ENCODE data around the gene ADCY9. TPM values are rescaled to one million over a fixed set of nuclear protein-coding genes. Genes with fewer than 3 reads are reported as not detected.

ADCY9 gene
- total RNA-seq, 1 experiment from 2014 or later, result 11.5 TPM

DNA sequence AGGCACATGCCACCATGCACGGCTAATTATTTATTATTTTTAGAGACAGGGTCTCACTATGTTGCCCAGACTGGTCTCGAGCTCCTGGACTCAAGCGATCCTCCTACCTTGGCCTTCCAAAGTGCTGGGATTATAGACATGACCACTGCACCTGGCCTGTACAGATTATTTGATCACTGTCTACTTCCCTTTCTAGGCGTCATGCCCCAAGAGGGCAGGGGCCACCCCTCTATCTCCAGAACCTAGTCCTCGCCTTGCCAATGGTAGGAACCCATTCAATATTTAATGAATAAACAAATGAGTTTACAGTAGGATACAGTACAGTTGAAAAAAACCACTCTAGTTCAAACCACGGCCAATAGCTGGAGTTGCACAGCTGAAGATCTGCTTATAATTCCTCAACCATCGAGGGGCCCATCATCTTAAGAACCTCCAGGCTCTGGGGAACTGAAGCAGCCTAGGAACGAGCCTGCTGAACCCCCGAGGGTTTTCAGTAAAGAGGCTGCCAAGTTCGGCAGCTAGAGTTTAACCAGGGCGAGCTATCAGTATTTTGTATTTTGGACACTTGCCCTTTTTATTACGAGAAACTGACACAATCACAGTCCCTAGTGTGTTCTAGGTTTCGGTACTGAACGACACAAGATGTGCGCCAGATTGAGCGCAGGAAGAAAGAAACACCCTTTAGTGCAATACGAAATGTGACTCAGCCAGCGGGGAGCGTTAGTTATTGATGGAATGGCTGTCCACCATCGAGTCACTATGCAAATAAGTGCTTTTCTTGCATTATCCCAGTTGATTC lies 14.6 kb downstream of the ADCY9 start:
- H3K4me3 Mint-ChIP-seq, result no peak overlapping the region
- H3K27me3 Mint-ChIP-seq (ENCODE audit: low read depth), result no peaks in the 10 kb centered on the region
- H3K36me3 Mint-ChIP-seq, result no peaks in the 10 kb centered on the region
- DNase-seq (ENCODE audit: low spot score) (no peak), ATAC-seq (no peak)
- no peak overlapping the region for H3K27ac Mint-ChIP-seq
- CTCF ChIA-PET, result interaction anchor here (1.0 to 1.2 kb wide), 2 partner anchors 103 to 153 kb away, joined by 3 read pairs; no protein-coding TSS in a partner anchor
- TF ChIP-seq NR1H2 (CRISPR knock-in tag; IDR thresholded peaks at IDR 0.05), result no peak
- TF ChIP-seq NFYB (CRISPR knock-in tag; conservative IDR thresholded peaks at IDR 0.05; ENCODE audit: low read depth), result no peak
- no peaks in the 10 kb centered on the region for H3K9me3 Mint-ChIP-seq
- H3K4me1 Mint-ChIP-seq, result no peaks in the 10 kb centered on the region
- POLR2A ChIA-PET, result no interaction called here

GRCh38 chr16:4098501-4098900 lies 17.7 kb downstream of the ADCY9 start:
- 0 out of 2 replicates have a peak overlapping the region, but pooled peaks have one; percentile 20 for H3K27ac Mint-ChIP-seq
- CTCF ChIA-PET, result no interaction called here
- DNase-seq (ENCODE audit: low spot score) (no peak), ATAC-seq (no peak)
- TF ChIP-seq ZNF396 (CRISPR knock-in tag; IDR thresholded peaks at IDR 0.05; ENCODE audit: borderline replicate concordance), result no peak
- TF ChIP-seq, protein P1, sequence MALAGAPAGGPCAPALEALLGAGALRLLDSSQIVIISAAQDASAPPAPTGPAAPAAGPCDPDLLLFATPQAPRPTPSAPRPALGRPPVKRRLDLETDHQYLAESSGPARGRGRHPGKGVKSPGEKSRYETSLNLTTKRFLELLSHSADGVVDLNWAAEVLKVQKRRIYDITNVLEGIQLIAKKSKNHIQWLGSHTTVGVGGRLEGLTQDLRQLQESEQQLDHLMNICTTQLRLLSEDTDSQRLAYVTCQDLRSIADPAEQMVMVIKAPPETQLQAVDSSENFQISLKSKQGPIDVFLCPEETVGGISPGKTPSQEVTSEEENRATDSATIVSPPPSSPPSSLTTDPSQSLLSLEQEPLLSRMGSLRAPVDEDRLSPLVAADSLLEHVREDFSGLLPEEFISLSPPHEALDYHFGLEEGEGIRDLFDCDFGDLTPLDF (CRISPR knock-in tag; IDR thresholded peaks at IDR 0.05), result no peak
- TF ChIP-seq, protein P2, sequence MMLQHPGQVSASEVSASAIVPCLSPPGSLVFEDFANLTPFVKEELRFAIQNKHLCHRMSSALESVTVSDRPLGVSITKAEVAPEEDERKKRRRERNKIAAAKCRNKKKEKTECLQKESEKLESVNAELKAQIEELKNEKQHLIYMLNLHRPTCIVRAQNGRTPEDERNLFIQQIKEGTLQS (CRISPR knock-in tag; conservative IDR thresholded peaks at IDR 0.05), result no peak
- no peak for TF ChIP-seq FOXK1 (CRISPR knock-in tag; IDR thresholded peaks at IDR 0.05)
- TF ChIP-seq CREM (CRISPR knock-in tag; IDR thresholded peaks at IDR 0.05), result no peak
- TF ChIP-seq, protein P3, sequence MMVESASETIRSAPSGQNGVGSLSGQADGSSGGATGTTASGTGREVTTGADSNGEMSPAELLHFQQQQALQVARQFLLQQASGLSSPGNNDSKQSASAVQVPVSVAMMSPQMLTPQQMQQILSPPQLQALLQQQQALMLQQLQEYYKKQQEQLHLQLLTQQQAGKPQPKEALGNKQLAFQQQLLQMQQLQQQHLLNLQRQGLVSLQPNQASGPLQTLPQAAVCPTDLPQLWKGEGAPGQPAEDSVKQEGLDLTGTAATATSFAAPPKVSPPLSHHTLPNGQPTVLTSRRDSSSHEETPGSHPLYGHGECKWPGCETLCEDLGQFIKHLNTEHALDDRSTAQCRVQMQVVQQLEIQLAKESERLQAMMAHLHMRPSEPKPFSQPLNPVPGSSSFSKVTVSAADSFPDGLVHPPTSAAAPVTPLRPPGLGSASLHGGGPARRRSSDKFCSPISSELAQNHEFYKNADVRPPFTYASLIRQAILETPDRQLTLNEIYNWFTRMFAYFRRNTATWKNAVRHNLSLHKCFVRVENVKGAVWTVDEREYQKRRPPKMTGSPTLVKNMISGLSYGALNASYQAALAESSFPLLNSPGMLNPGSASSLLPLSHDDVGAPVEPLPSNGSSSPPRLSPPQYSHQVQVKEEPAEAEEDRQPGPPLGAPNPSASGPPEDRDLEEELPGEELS (CRISPR knock-in tag; IDR thresholded peaks at IDR 0.05), result no peak
- no peak for TF ChIP-seq TP53 (CRISPR knock-in tag; IDR thresholded peaks at IDR 0.05)
- H3K27me3 Mint-ChIP-seq (ENCODE audit: low read depth), result no peaks in the 10 kb centered on the region
- H3K4me3 Mint-ChIP-seq, result no peak overlapping the region
- peaks cover 15% of the 10 kb centered on the region for H3K4me1 Mint-ChIP-seq
- POLR2A ChIA-PET, result no interaction called here
- H3K9me3 Mint-ChIP-seq, result no peaks in the 10 kb centered on the region
- no peaks in the 10 kb centered on the region for H3K36me3 Mint-ChIP-seq

DNA sequence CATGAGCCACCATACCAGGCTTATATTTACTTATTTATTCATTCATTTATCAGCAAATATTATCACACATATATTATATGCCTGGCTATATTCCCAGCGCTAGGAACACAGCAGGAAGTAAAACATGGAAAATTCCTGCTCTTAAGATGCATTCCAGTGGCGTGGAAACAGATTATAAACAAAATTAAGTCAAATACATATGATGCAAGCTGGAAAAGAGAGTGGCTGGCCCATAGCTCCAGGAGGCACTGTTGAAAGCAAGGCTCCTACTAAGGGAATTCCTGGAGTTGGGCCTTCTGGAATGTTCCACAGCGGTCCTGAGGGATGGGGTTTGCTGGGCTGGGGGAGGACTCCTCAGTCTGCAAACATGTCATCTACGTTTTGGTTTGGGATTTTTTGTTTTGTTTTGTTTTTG lies 18.4 kb downstream of the ADCY9 start:
- ATAC-seq (no peak), DNase-seq (ENCODE audit: low spot score) (no peak)
- ChIA-PET POLR2A (no interaction called here), CTCF (no interaction called here)
- Mint-ChIP-seq H3K4me3 (no peak overlapping the region), H3K4me1 (peaks cover 15% of the 10 kb centered on the region), H3K27ac (no peak overlapping the region), H3K27me3 (ENCODE audit: low read depth) (no peaks in the 10 kb centered on the region), H3K36me3 (no peaks in the 10 kb centered on the region), H3K9me3 (no peaks in the 10 kb centered on the region)
- TF ChIP-seq RORB (CRISPR knock-in tag; IDR thresholded peaks at IDR 0.05) (no peak), ZNF138 (CRISPR knock-in tag; conservative IDR thresholded peaks at IDR 0.05) (no peak), NFATC4 (CRISPR knock-in tag; IDR thresholded peaks at IDR 0.05) (no peak), ETV6 (CRISPR knock-in tag; IDR thresholded peaks at IDR 0.05) (no peak), FOXK1 (CRISPR knock-in tag; IDR thresholded peaks at IDR 0.05) (no peak), NR3C1 (CRISPR knock-in tag; conservative IDR thresholded peaks at IDR 0.05; ENCODE audit: low read depth) (no peak), AR (CRISPR knock-in tag; IDR thresholded peaks at IDR 0.05) (no peak)
- TF ChIP-seq, protein P4, sequence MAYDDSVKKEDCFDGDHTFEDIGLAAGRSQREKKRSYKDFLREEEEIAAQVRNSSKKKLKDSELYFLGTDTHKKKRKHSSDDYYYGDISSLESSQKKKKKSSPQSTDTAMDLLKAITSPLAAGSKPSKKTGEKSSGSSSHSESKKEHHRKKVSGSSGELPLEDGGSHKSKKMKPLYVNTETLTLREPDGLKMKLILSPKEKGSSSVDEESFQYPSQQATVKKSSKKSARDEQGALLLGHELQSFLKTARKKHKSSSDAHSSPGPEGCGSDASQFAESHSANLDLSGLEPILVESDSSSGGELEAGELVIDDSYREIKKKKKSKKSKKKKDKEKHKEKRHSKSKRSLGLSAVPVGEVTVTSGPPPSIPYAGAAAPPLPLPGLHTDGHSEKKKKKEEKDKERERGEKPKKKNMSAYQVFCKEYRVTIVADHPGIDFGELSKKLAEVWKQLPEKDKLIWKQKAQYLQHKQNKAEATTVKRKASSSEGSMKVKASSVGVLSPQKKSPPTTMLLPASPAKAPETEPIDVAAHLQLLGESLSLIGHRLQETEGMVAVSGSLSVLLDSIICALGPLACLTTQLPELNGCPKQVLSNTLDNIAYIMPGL (CRISPR knock-in tag; IDR thresholded peaks at IDR 0.05), result no peak
